ENCODE measurements around the gene ZBTB20. TPM values are rescaled to one million over a fixed set of nuclear protein-coding genes. Genes with fewer than 3 reads are reported as not detected.

The ZBTB20 gene
- total and polyA plus RNA-seq, 4 donors: 0.74 to 77.1 (median 27.9) TPM

DNA sequence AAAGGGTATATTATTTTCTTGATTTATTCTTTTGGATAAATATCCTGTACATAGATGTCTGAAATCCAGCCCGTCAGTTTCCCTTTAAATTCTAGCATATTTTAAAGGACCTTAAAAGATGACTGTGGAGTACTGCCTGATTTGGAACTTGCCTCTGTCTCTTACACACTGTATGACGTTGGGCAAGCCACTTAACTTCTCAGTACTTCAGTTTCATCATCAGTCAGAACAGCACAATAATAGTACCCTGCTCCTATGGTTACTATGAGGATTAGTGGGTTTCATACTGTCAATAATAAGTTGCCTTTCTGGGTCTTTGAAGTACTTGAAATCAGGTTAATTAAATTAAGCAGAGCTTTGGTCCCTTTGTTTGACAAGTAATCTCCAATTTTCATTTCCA lies 479.0 kb downstream of the ZBTB20 start:
- no peaks in the 10 kb centered on the region for H3K27me3 ChIP-seq (ENCODE audit: control insufficient read depth in 3 of 3, insufficient read depth in 3 of 3, low read length in 2 of 3)
- peaks cover 0 to 15% (median 0%) of the 10 kb centered on the region in 5 donors for H3K4me1 ChIP-seq (ENCODE audit: control insufficient read depth in 5 of 5, insufficient read depth in 5 of 5, low read length in 5 of 5)
- peak in 1 of 3 donors; percentile 14 for DNase-seq
- peak overlapping the region in 1 of 2 donors; percentile 45 for H3K27ac ChIP-seq (ENCODE audit: low read depth in 1 of 2, low read length in 1 of 2)
- H3K9me3 ChIP-seq (ENCODE audit: control insufficient read depth in 4 of 4, insufficient read depth in 3 of 4, low read length in 3 of 4): no peaks in the 10 kb centered on the region
- no peak overlapping the region for H3K9ac ChIP-seq (ENCODE audit: insufficient read depth in 1 of 2, low read length in 2 of 2)
- no peaks in the 10 kb centered on the region for H3K36me3 ChIP-seq (ENCODE audit: control insufficient read depth in 4 of 4, insufficient read depth in 4 of 4, low read length in 4 of 4)
- no peak overlapping the region for H3K4me3 ChIP-seq
- 67 to 70% methylated on average over 2 of the region's 2 CpGs for WGBS, 2 donors
- ATAC-seq (ENCODE audit: insufficient read depth, low FRiP score): peak; percentile 34
- TF ChIP-seq, protein P1, sequence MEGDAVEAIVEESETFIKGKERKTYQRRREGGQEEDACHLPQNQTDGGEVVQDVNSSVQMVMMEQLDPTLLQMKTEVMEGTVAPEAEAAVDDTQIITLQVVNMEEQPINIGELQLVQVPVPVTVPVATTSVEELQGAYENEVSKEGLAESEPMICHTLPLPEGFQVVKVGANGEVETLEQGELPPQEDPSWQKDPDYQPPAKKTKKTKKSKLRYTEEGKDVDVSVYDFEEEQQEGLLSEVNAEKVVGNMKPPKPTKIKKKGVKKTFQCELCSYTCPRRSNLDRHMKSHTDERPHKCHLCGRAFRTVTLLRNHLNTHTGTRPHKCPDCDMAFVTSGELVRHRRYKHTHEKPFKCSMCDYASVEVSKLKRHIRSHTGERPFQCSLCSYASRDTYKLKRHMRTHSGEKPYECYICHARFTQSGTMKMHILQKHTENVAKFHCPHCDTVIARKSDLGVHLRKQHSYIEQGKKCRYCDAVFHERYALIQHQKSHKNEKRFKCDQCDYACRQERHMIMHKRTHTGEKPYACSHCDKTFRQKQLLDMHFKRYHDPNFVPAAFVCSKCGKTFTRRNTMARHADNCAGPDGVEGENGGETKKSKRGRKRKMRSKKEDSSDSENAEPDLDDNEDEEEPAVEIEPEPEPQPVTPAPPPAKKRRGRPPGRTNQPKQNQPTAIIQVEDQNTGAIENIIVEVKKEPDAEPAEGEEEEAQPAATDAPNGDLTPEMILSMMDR (IDR thresholded peaks at IDR 0.05; ENCODE audit: control extremely low read depth, extremely low read depth): no peak

DNA sequence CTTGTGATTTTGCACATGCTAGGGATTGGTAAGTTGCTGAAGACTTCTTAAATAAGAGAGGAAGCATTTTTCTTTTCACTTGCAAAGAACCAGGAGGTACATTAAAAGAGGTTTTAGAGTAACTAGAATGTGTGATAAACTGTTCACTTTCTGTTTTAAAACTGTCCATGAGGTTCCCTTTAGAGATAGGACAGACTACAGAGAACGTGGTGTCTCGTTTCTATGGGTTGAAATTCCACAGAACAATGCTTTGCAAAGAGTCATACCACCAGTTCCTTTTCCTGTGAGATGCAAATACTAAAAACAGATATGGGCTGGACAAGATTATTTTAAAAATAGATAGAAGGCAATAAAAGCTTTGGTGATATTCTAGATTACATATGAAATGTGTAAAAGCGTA lies 480.5 kb downstream of the ZBTB20 start:
- H3K36me3 ChIP-seq (ENCODE audit: control insufficient read depth in 4 of 4, insufficient read depth in 4 of 4, low read length in 4 of 4): no peaks in the 10 kb centered on the region
- peak overlapping the region in 1 of 2 donors; percentile 33 for H3K27ac ChIP-seq (ENCODE audit: low read depth in 1 of 2, low read length in 1 of 2)
- no peak overlapping the region for H3K4me3 ChIP-seq
- peaks cover 0 to 8% (median 0%) of the 10 kb centered on the region in 5 donors for H3K4me1 ChIP-seq (ENCODE audit: control insufficient read depth in 5 of 5, insufficient read depth in 5 of 5, low read length in 5 of 5)
- no peak overlapping the region for H3K9ac ChIP-seq (ENCODE audit: insufficient read depth in 1 of 2, low read length in 2 of 2)
- DNase-seq (no peak), ATAC-seq (ENCODE audit: insufficient read depth, low FRiP score) (no peak)
- 59 to 62% methylated on average over 3 of the region's 3 CpGs for WGBS, 2 donors
- TF ChIP-seq, protein P1 (IDR thresholded peaks at IDR 0.05; ENCODE audit: control extremely low read depth, extremely low read depth): no peak
- H3K9me3 ChIP-seq (ENCODE audit: control insufficient read depth in 4 of 4, insufficient read depth in 3 of 4, low read length in 3 of 4): no peaks in the 10 kb centered on the region
- no peaks in the 10 kb centered on the region for H3K27me3 ChIP-seq (ENCODE audit: control insufficient read depth in 3 of 3, insufficient read depth in 3 of 3, low read length in 2 of 3)

DNA sequence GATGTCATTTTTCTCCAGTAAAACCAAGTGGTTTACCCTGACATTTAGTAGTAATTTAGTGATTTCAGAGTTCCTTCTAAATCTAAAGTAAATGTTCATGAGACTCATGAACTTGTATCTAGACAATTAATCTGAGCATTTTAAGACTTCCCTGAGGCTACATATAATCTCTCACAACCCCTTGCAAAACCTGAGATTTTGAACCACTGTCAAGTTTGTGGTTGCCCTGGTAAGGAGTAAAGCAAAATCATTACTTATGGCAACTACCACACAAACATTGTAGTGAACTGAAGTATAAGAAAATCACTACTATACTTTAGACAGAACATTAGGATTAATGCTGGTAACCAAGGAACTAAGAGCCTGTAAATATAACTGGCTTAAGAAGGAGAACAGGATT lies 483.1 kb downstream of the ZBTB20 start:
- no peaks in the 10 kb centered on the region for H3K9me3 ChIP-seq (ENCODE audit: control insufficient read depth in 4 of 4, insufficient read depth in 3 of 4, low read length in 3 of 4)
- DNase-seq (no peak), ATAC-seq (ENCODE audit: insufficient read depth, low FRiP score) (no peak)
- no peaks in the 10 kb centered on the region for H3K27me3 ChIP-seq (ENCODE audit: control insufficient read depth in 3 of 3, insufficient read depth in 3 of 3, low read length in 2 of 3)
- TF ChIP-seq, protein P1 (IDR thresholded peaks at IDR 0.05; ENCODE audit: control extremely low read depth, extremely low read depth): no peak
- peaks cover 0 to 19% (median 0%) of the 10 kb centered on the region in 5 donors for H3K4me1 ChIP-seq (ENCODE audit: control insufficient read depth in 5 of 5, insufficient read depth in 5 of 5, low read length in 5 of 5)
- no peak overlapping the region for H3K4me3 ChIP-seq
- H3K36me3 ChIP-seq (ENCODE audit: control insufficient read depth in 4 of 4, insufficient read depth in 4 of 4, low read length in 4 of 4): no peaks in the 10 kb centered on the region
- H3K9ac ChIP-seq (ENCODE audit: insufficient read depth in 1 of 2, low read length in 2 of 2): no peak overlapping the region
- no peak overlapping the region for H3K27ac ChIP-seq (ENCODE audit: low read depth in 1 of 2, low read length in 1 of 2)

DNA sequence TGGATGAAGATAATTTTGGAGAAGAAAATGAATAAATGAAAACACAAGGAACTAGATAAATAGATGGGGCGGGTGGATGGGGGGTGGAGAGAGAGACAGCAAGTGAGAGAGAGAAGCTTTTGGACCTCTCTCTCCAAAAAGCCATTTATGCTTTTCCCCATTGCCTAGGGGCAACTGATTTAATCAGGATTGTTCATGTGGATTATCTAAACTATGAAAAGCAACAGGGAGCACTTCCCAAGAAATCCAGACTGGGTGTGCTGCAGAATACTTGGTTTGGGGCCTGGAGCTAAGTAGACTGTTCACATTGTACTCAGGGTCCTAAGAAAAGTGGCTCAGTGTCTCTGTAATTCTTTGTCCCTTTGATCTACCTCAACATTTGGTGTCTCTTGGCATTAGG lies 486.3 kb downstream of the ZBTB20 start:
- no peak for DNase-seq
- WGBS, 2 donors: 93 to 96% methylated on average over 1 of the region's 1 CpG
- Histone ChIP-seq H3K4me3 (no peak overlapping the region), H3K36me3 (ENCODE audit: control insufficient read depth in 4 of 4, insufficient read depth in 4 of 4, low read length in 4 of 4) (no peaks in the 10 kb centered on the region), H3K27me3 (ENCODE audit: control insufficient read depth in 3 of 3, insufficient read depth in 3 of 3, low read length in 2 of 3) (no peaks in the 10 kb centered on the region), H3K9ac (ENCODE audit: insufficient read depth in 1 of 2, low read length in 2 of 2) (no peak overlapping the region), H3K27ac (ENCODE audit: low read depth in 1 of 2, low read length in 1 of 2) (peak overlapping the region in 1 of 2 donors; percentile 87), H3K4me1 (ENCODE audit: control insufficient read depth in 5 of 5, insufficient read depth in 5 of 5, low read length in 5 of 5) (peaks cover 0 to 17% (median 0%) of the 10 kb centered on the region in 5 donors), H3K9me3 (ENCODE audit: control insufficient read depth in 4 of 4, insufficient read depth in 3 of 4, low read length in 3 of 4) (no peaks in the 10 kb centered on the region)
- no peak for ATAC-seq (ENCODE audit: insufficient read depth, low FRiP score)
- TF ChIP-seq, protein P1 (IDR thresholded peaks at IDR 0.05; ENCODE audit: control extremely low read depth, extremely low read depth): no peak
